SH-SY5Y (cell line): ENCODE measurements around the gene LETM1.

Source experiments
- GATA2 ChIP-seq: IDR thresholded peaks from 2 replicates; pipeline ENCODE4 v1.6.1; 2011; ENCODE audit warnings: mild to moderate bottlenecking, low read depth, low read length
- GATA3 ChIP-seq: IDR thresholded peaks from 2 replicates; pipeline ENCODE4 v1.6.1; 2011; ENCODE audit warnings: low read depth, mild to moderate bottlenecking, low read length, moderate library complexity

DNA sequence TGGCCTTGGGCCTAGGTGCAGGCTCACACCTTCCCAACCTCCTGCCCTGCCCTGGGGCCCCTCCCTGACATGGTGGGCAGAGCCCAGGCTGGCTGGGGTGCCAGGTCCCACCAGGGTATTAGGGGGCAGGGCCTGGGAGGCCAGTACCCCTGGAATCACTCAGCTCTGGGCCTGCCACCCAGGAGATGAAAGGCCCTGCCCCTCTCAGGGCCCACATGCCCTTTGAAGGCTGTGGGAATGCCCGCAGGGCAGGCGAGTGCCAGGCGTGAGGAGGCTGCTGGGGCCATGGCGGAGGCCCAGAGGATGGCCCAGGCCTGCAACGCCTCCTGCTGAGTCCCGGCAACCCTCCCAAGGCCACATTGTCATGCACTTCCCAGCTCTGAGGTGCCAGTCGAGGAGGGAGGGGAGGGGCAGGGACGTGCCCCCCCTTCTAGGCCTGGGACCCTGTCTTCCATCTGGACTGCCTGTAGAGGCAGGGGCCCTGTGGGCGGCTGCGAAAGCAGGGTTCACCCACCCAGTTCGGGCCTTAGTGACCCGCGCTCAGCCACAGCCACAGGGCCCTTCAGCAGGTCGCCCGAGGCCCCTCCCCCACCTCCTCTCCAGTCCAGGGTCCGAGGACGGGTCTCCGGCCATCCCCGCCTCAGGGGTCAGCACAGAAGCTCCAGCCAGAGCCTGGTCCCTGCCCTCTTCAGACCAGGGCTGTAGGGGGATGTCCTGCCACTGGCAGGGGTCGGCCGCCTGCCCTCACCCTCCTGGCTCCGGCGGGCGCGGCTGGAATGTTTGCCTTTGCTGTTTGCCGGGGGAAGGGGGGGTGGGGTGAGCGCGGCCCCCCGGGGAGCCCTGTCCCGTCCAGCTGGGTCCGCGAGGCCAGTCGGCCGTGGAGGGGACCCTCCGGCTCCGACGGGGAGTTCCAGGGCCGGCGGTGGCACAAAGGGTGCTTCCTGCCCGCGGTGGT lies 89.6 kb downstream of the LETM1 start:
- no peak for TF ChIP-seq GATA2
- no peak for TF ChIP-seq GATA3
